GM18861 (cell line): Measurements from ENCODE around the gene KRTAP23-1.

Experiments used
- ATAC-seq: cut with Tn5 transposase; IDR thresholded peaks from one replicate; pipeline ENCODE4 v1.9.1; 2021; ENCODE audit not compliant: unreplicated experiment

Gene KRTAP23-1

DNA sequence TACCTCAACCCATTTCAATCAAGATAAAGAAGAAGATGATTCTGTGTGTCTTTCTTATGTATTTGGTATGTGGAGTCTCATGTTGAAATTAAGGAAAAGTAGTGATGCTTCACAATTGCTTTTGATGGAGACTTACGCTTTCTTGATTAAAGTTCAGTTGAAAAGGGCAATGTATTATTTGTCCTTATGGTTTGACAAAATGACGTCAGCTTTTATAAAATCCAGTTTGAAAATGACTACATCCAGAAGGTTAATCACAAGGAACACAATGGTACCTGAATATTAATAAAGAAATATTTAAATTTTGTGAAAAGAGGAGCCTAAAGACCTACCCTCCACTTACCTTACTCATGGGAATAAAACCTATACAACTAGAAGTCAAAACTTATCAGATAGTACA, 32.7 kb downstream of the KRTAP23-1 start:
- no peak for ATAC-seq

DNA sequence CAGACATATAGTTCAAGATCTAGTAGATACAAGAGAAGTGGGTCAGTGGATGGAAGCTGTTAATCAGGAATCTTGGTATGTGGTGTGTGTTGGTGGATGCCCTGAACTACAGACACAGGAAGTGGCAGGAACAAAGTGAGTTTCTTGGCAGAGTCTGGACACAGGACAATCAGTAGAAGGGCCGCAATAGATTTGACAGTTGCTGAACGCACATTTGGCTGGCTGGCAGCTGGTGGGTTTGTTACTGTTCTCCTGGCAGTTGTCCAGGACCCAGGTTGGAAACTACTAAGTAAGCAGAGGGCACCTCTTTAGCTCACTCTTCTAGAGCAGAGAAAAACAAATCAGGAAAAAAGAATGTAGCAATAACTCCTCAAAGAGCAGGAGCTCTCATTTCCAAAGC, 41.5 kb downstream of the KRTAP23-1 start:
- ATAC-seq, result no peak

DNA sequence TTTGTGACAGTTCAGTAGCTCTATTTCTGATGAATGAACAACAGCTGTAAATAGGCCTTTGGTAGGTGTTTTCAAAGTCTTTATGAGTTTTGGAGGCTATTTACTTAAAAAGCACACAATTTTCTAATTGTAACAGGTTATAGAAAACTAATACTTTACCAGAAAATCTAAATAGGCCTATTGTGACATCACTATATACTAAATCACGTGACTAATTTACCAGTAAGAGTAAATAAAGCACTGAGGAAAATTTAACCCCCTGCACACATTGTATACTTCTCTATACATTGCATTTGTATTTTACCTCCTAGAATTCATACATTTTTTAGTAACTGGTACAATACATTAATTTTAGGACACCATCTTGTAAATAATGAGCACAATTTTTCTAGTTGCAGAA, 43.3 kb downstream of the KRTAP23-1 start:
- no peak for ATAC-seq
